ENCODE data around the gene TRAM2. TPM values are rescaled to one million over a fixed set of nuclear protein-coding genes. Genes with fewer than 3 reads are reported as not detected.

TRAM2 gene
- total RNA-seq, 4 donors from 2014 or later, result 13.3 to 23.8 (median 18.5) TPM

DNA sequence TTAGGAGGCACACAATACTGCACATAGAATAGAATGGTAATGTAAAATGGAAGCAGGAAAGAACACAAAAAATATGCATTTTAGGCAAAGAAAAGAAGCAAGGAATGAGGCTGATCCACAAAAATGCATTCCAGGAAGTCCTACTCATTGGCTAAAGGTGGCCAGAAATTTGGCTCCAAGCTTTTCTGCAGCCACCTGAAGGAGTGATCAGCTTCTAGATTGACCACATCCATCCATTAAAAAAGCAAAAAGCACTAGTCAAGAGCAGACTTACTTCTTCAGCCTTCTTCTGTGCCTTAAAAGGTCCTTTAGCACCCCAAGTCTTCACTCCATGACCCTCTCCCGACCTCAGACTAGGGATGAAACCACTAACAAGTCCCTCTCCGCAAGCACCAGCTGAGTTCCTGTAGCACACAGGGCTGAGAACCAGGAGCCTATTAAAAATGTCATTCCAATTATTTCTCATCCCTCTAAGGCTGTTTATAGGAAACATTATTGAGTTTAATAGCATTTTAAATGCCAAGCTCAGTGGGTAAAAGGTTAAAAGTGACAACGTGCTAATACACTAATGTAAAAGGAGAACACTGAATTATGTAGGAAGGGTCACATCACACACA is 36.5 kb downstream of the TRAM2 start:
- TF ChIP-seq, protein P1, sequence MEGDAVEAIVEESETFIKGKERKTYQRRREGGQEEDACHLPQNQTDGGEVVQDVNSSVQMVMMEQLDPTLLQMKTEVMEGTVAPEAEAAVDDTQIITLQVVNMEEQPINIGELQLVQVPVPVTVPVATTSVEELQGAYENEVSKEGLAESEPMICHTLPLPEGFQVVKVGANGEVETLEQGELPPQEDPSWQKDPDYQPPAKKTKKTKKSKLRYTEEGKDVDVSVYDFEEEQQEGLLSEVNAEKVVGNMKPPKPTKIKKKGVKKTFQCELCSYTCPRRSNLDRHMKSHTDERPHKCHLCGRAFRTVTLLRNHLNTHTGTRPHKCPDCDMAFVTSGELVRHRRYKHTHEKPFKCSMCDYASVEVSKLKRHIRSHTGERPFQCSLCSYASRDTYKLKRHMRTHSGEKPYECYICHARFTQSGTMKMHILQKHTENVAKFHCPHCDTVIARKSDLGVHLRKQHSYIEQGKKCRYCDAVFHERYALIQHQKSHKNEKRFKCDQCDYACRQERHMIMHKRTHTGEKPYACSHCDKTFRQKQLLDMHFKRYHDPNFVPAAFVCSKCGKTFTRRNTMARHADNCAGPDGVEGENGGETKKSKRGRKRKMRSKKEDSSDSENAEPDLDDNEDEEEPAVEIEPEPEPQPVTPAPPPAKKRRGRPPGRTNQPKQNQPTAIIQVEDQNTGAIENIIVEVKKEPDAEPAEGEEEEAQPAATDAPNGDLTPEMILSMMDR (IDR thresholded peaks at IDR 0.05), result no peak
- TF ChIP-seq POLR2A (IDR thresholded peaks at IDR 0.05; ENCODE audit: low read depth), result no peak
- no peak for TF ChIP-seq EP300 (IDR thresholded peaks at IDR 0.05)
- no peak for TF ChIP-seq POLR2AphosphoS5 (IDR thresholded peaks at IDR 0.05)
- DNase-seq (ENCODE audit: extremely low spot score), result no peak
- WGBS, result 46% methylated on average over 3 of the region's 3 CpGs
- H3K36me3 ChIP-seq, result peaks cover 0 to 3% (median under 1%) of the 10 kb centered on the region in 4 donors
- peaks cover 69 to 95% (median 91%) of the 10 kb centered on the region in 4 donors for H3K4me1 ChIP-seq
- H3K27ac ChIP-seq (replicated peaks in 1 of 4), result peak overlapping the region; percentile 20 to 59 (median 46)
- intact Hi-C loops (cut with DNase I), result no loop called here
- no peak overlapping the region for H3K4me3 ChIP-seq
- H3K9me3 ChIP-seq, result no peaks in the 10 kb centered on the region
- H3K27me3 ChIP-seq, result no peaks in the 10 kb centered on the region

DNA sequence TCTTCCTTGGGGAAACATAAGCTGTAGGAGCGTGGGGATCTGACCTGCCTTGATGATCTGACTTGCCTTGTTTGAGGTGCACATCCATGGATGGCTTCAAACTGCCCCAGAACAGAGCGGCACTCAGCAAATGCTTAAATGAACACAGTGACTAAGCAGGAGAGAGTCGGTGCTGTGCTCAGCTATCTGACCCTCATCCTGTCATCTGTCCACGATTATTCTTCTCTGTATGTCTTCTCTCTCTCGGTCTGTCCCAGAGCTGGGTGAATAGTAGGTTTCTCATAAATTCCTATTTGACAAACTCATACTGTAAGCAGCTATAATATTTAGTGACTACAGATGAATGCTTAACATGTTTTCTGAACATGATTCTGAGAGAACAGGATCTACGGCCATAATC is 37.3 kb downstream of the TRAM2 start:
- TF ChIP-seq POLR2AphosphoS5 (IDR thresholded peaks at IDR 0.05) (no peak), EP300 (IDR thresholded peaks at IDR 0.05) (no peak), POLR2A (IDR thresholded peaks at IDR 0.05; ENCODE audit: low read depth) (no peak)
- TF ChIP-seq, protein P1 (IDR thresholded peaks at IDR 0.05), result no peak
- intact Hi-C loops (cut with DNase I), result no loop called here
- H3K27ac ChIP-seq (replicated peaks in 1 of 4), result peak overlapping the region; percentile 20 to 59 (median 46)
- no peak overlapping the region for H3K4me3 ChIP-seq
- WGBS, result 44% methylated on average over 6 of the region's 6 CpGs
- H3K27me3 ChIP-seq, result no peaks in the 10 kb centered on the region
- H3K4me1 ChIP-seq, result peaks cover 62 to 87% (median 83%) of the 10 kb centered on the region in 4 donors
- H3K36me3 ChIP-seq, result peaks cover 2 to 11% (median 9%) of the 10 kb centered on the region in 4 donors
- no peaks in the 10 kb centered on the region for H3K9me3 ChIP-seq
- no peak for DNase-seq (ENCODE audit: extremely low spot score)

GRCh38 chr6:52538901-52539354 is 37.9 kb downstream of the TRAM2 start:
- intact Hi-C loops (cut with DNase I), result no loop called here
- Histone ChIP-seq H3K27me3 (no peaks in the 10 kb centered on the region), H3K4me1 (peaks cover 55 to 80% (median 76%) of the 10 kb centered on the region in 4 donors), H3K36me3 (peaks cover 9 to 18% (median 14%) of the 10 kb centered on the region in 4 donors), H3K4me3 (no peak overlapping the region), H3K27ac (replicated peaks in 1 of 4) (no peak overlapping the region), H3K9me3 (no peaks in the 10 kb centered on the region)
- no peak for TF ChIP-seq POLR2AphosphoS5 (IDR thresholded peaks at IDR 0.05)
- TF ChIP-seq POLR2A (IDR thresholded peaks at IDR 0.05; ENCODE audit: low read depth), result no peak
- 96% methylated on average over 5 of the region's 5 CpGs for WGBS
- no peak for DNase-seq (ENCODE audit: extremely low spot score)

DNA sequence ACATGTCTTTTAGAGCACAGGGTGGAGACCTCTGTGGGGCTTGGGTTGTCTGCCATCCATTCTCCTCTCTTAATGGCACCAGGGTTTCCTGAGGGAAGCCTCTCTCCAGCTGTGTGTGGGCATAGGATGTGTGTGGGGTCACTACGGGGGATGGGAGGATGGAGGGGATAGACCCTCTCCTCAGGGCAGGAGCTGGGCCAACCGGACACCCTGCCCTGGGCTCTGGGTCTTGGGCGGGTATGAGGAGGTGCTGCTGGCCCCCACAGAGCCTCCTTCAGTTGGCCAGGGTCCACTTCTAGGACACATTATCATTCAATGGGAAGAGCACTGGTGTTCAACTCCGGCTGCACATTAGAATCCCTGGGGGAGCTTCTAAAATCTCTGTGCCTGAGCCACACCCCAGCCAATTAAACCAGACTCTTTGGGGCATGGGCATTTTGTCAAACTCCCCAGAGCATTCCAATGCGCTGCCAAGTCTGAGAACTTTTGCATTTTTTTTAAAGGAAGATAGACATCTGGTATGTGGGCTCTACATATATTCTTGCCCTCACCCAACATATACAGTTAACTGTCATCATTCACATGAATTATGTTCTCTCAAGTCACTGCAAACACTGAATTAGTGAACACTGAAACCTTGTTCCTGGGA is 38.5 kb downstream of the TRAM2 start:
- Histone ChIP-seq H3K27me3 (no peaks in the 10 kb centered on the region), H3K4me1 (peaks cover 49 to 75% (median 71%) of the 10 kb centered on the region in 4 donors), H3K36me3 (peaks cover 12 to 23% (median 14%) of the 10 kb centered on the region in 4 donors), H3K27ac (replicated peaks in 1 of 4) (peak overlapping the region in 1 of 4 donors; percentile 12), H3K9me3 (no peaks in the 10 kb centered on the region), H3K4me3 (no peak overlapping the region)
- intact Hi-C loops (cut with DNase I), result no loop called here
- TF ChIP-seq POLR2A (IDR thresholded peaks at IDR 0.05; ENCODE audit: low read depth), result no peak
- TF ChIP-seq, protein P1 (IDR thresholded peaks at IDR 0.05), result no peak
- no peak for TF ChIP-seq POLR2AphosphoS5 (IDR thresholded peaks at IDR 0.05)
- no peak for TF ChIP-seq EP300 (IDR thresholded peaks at IDR 0.05)
- 96% methylated on average over 5 of the region's 5 CpGs for WGBS
- no peak for DNase-seq (ENCODE audit: extremely low spot score)

- intact Hi-C loops (cut with DNase I), result no loop called here
- Histone ChIP-seq H3K27me3 (no peaks in the 10 kb centered on the region), H3K4me1 (peaks cover 44 to 64% (median 59%) of the 10 kb centered on the region in 4 donors), H3K9me3 (no peaks in the 10 kb centered on the region), H3K4me3 (no peak overlapping the region), H3K36me3 (peaks cover 12 to 25% (median 14%) of the 10 kb centered on the region in 4 donors), H3K27ac (replicated peaks in 1 of 4) (no peak overlapping the region)
- DNase-seq (ENCODE audit: extremely low spot score), result no peak
- TF ChIP-seq POLR2A (IDR thresholded peaks at IDR 0.05; ENCODE audit: low read depth), result no peak
- 68% methylated on average over 8 of the region's 8 CpGs for WGBS
Observed at GRCh38 chr6:52537001-52537753, 39.7 kb downstream of the TRAM2 start.
